Endothelial cell of umbilical vein (primary cell): ENCODE results near the gene TMEM129. TPM values are rescaled to one million over a fixed set of nuclear protein-coding genes. Genes with fewer than 3 reads are reported as not detected.

Experiments used
- BruUV-seq: library from RNA; stranded (reverse); fragments of 400-500 nt; replicated peaks from 2 replicates; lab custom pipeline; 2021; lab: Mats Ljungman, UMichigan
- CTCF ChIA-PET: fragments of 300-600, 350-600 bp; sonication (Branson Sonifier 250); formaldehyde crosslinking; loops from one replicate; lab custom pipeline; 2021; ENCODE audit warnings: antibody characterized with exemption, inconsistent platforms; lab: Charles Lee
- POLR2A ChIA-PET: fragments of 300-600, 350-600 bp; sonication (Branson Sonifier 250); formaldehyde crosslinking; loops from one replicate; lab custom pipeline; 2021; ENCODE audit warnings: antibody characterized with exemption, inconsistent platforms; lab: Charles Lee
- DNase-seq: peaks from one replicate; pipeline ENCODE4 v3.0.0-alpha.2; 2011; ENCODE audit warnings: low read depth, low spot score
- FAIRE-seq: peaks from 2 replicates; lab custom pipeline; 2011; peaks lifted over from hg19 to GRCh38; lab: Jason Lieb, UNC
- H2AFZ ChIP-seq: 2 replicates; pipeline ENCODE4 v1.6.0; 2012; ENCODE audit warnings: low read depth, low read length, control low read depth, inconsistent platforms
- H3K27ac ChIP-seq: 2 replicates; pipeline ENCODE4 v1.5.1; 2011; ENCODE audit warnings: low read depth, mild to moderate bottlenecking, control low read depth, low read length, moderate library complexity; ENCODE audit not compliant: insufficient read depth
- H3K27me3 ChIP-seq, 2 experiments: 2 replicates each; pipeline versions ENCODE4 v1.6.0 to v1.6.1; 2011; ENCODE audit warnings: low read length in 2 of 2, mixed read lengths in 1 of 2; ENCODE audit not compliant: control insufficient read depth in 2 of 2, insufficient read depth in 2 of 2
- H3K36me3 ChIP-seq, 2 experiments: 2 replicates in 1 of 2; 3 replicates in 1 of 2; pipeline ENCODE4 v1.5.1; 2011; ENCODE audit warnings: low read length in 2 of 2, mild to moderate bottlenecking in 1 of 2, moderate library complexity in 1 of 2; ENCODE audit not compliant: control insufficient read depth in 2 of 2, insufficient read depth in 2 of 2; ENCODE audit errors: extremely low read depth in 1 of 2
- H3K4me1 ChIP-seq: 3 replicates; pipeline ENCODE4 v1.5.1; 2011; ENCODE audit warnings: mild to moderate bottlenecking, low read length; ENCODE audit not compliant: control insufficient read depth, insufficient read depth; ENCODE audit errors: extremely low read depth
- H3K4me2 ChIP-seq: 2 replicates; pipeline ENCODE4 v1.6.1; 2011; ENCODE audit warnings: low read length, control low read depth, mixed read lengths; ENCODE audit not compliant: insufficient read depth
- H3K4me3 ChIP-seq, 3 experiments: fragments of 200-600 bp in 1 of 3; sonication (generic), shearing (Covaris generic) in 1 of 3; replicated peaks in 1 of 3; 2 replicates each; pipeline ENCODE4 v1.5.1; 2011 to 2016; ENCODE audit warnings: control low read depth in 3 of 3, low read length in 3 of 3, mild to moderate bottlenecking in 2 of 3, inconsistent platforms in 1 of 3, low read depth in 1 of 3, moderate library complexity in 1 of 3; ENCODE audit not compliant: insufficient read depth in 1 of 3
- H3K79me2 ChIP-seq: 2 replicates; pipeline ENCODE4 v1.6.0; 2012; ENCODE audit warnings: low read length, inconsistent platforms; ENCODE audit not compliant: control insufficient read depth, insufficient read depth
- H3K9ac ChIP-seq: replicated peaks from 2 replicates; pipeline ENCODE3; 2011; ENCODE audit warnings: low read length, control low read depth; ENCODE audit not compliant: insufficient read depth; ENCODE audit errors: extremely low read depth
- H3K9me1 ChIP-seq: replicated peaks from 3 replicates; pipeline ENCODE4 v1.6.0; 2011; ENCODE audit warnings: mild to moderate bottlenecking, low read length; ENCODE audit not compliant: control insufficient read depth, insufficient read depth; ENCODE audit errors: extremely low read depth
- H3K9me3 ChIP-seq: replicated peaks from 2 replicates; pipeline ENCODE4 v1.5.1; 2012; ENCODE audit warnings: low read length, inconsistent platforms; ENCODE audit not compliant: control insufficient read depth, insufficient read depth
- H4K20me1 ChIP-seq: replicated peaks from 2 replicates; pipeline ENCODE3; 2011; ENCODE audit warnings: mild to moderate bottlenecking, low read length; ENCODE audit not compliant: control insufficient read depth, insufficient read depth; ENCODE audit errors: extremely low read depth
- CTCF ChIP-seq, 2 donors: IDR thresholded peaks; 1 replicate in 1 of 2; 2 replicates in 1 of 2; pipeline ENCODE4 v1.5.1; 2011; ENCODE audit warnings: low read length in 2 of 2, mild to moderate bottlenecking in 2 of 2, moderate library complexity in 2 of 2, control low read depth in 1 of 2, inconsistent platforms in 1 of 2, low read depth in 1 of 2; ENCODE audit not compliant: insufficient read depth in 1 of 2; ENCODE audit errors: extremely low read depth in 1 of 2
- EZH2 ChIP-seq: IDR thresholded peaks from 2 replicates; pipeline ENCODE4 v1.6.1; 2012; ENCODE audit warnings: borderline replicate concordance, low read depth, mild to moderate bottlenecking, moderate library complexity, low read length, inconsistent platforms; ENCODE audit not compliant: severe bottlenecking
- FOS ChIP-seq: IDR thresholded peaks from 2 replicates; pipeline ENCODE4 v1.6.1; 2011; ENCODE audit warnings: mild to moderate bottlenecking, low read length, moderate library complexity, borderline replicate concordance; ENCODE audit not compliant: insufficient read depth
- GATA2 ChIP-seq: IDR thresholded peaks from 2 replicates; pipeline ENCODE4 v1.7.0; 2011; ENCODE audit warnings: low read depth, mild to moderate bottlenecking, moderate library complexity, mixed read lengths, low read length; ENCODE audit not compliant: insufficient read length, insufficient read depth
- JUN ChIP-seq: IDR thresholded peaks from 2 replicates; pipeline ENCODE4 v1.6.1; 2011; ENCODE audit warnings: borderline replicate concordance, low read depth; ENCODE audit not compliant: insufficient read length, insufficient read depth
- MYC ChIP-seq: IDR thresholded peaks from one replicate; pipeline ENCODE4 v1.6.1; 2011; ENCODE audit warnings: mild to moderate bottlenecking, low read depth, low read length
- POLR2A ChIP-seq: IDR thresholded peaks from 2 replicates; pipeline ENCODE4 v1.6.1; 2012; ENCODE audit warnings: low read depth, mild to moderate bottlenecking, control low read depth, low read length
- POLR2AphosphoS5 ChIP-seq: IDR thresholded peaks from 2 replicates; pipeline ENCODE4 v1.6.1; 2012; ENCODE audit warnings: low read depth, mild to moderate bottlenecking, control low read depth, low read length, moderate library complexity; ENCODE audit not compliant: insufficient read depth
- dilution Hi-C: fragments of 300-500 bp; cut with MboI; formaldehyde crosslinking; loops from one replicate; pipeline ENCODE4 v1.15.0; 2019; ENCODE audit warnings: low sequenced_read_pairs; ENCODE audit not compliant: extremely low pct_ligation_motif_present
- intact Hi-C: fragments of 100-400 bp; cut with micrococcal nuclease; formaldehyde crosslinking; loops from one replicate; pipeline ENCODE4 v1.10.0; 2022
- polyA plus RNA-seq, 4 experiments: library from polyadenylated mRNA; depleted of rRNA in 3 of 4; stranded (reverse) in 3 of 4; unstranded in 1 of 4; fragments of >200 nt; gene quantifications; 2 replicates each; pipeline versions ENCODE4 v1.2.1 to v1.2.3, GENCODE V29; 2011 to 2012; ENCODE audit warnings: missing spikeins in 1 of 4
- total RNA-seq: library from RNA; stranded (reverse); gene quantifications from 2 replicates; pipeline ENCODE4 v1.2.3, GENCODE V29; 2021
- TF ChIP-seq, protein P1 (sequence below): IDR thresholded peaks from 2 replicates; pipeline ENCODE4 v1.6.1; 2011; ENCODE audit not compliant: insufficient read depth, insufficient read length

TMEM129 gene
- total and polyA plus RNA-seq, 2 donors (not counting 3 experiments of a cell fraction or from before 2014, with no cell fraction given): 23.2 to 33.2 TPM

DNA sequence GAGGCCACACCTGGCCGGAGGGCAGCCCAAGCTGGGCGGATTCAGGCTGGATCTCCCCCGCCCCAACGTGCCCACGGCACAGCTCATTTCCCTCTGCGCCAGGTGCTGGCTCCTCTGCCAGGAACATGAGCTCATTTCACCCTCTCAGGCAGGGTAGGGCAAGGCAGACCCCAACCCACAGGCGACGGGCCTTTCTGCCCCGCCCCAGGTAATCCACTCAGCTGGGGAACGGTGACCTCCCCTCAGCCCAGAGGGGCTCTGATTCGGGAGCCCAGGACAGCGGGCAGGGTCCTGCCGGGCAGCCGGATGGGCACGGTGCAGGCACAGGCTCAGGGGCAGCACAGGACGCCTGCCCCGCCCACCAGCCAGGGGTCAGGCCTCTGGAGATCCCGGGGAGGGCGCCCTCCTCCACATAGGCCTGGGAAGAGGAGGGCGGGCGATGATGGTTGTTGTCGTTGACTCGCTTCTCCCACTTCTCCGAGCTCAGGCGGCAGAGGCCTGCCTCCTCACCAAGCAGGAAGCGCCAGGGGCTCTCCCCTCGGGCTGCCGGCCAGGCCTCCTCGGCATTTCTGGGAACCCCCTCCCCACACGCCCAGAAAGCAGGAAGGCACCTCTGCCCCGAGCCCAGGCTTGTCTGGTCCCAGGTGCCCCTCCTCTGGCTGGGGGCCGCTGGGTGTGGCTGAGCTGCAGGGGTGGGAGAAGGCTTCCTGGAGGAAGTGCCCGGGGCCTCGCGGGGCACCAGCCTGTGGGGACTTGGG is 31.3 kb upstream of the TMEM129 start:
- Histone ChIP-seq H3K4me2 (no peak overlapping the region), H2AFZ (peak overlapping the region; percentile 86), H3K9me3 (no peaks in the 10 kb centered on the region), H3K36me3 (no peaks in the 10 kb centered on the region), H3K9ac (no peak overlapping the region), H3K4me3 (no peak overlapping the region), H3K9me1 (no peaks in the 10 kb centered on the region), H3K79me2 (no peaks in the 10 kb centered on the region), H3K4me1 (peaks cover 9% of the 10 kb centered on the region), H4K20me1 (no peaks in the 10 kb centered on the region), H3K27ac (no peak overlapping the region), H3K27me3 (no peaks in the 10 kb centered on the region)
- BruUV-seq: no TSS peak
- CTCF ChIA-PET: interaction anchor here (1.0 to 3.2 kb wide), 6 partner anchors 13 to 147 kb away, joined by 3 to 17 read pairs (median 4); no protein-coding TSS in a partner anchor
- FAIRE-seq (no peak), DNase-seq (peak; percentile 16)
- POLR2A ChIA-PET: no interaction called here
- TF ChIP-seq EZH2 (no peak), FOS (no peak), JUN (no peak), CTCF (IDR thresholded peaks at IDR 0.05; ENCODE audit: extremely low read depth in 1 of 2, insufficient read depth in 1 of 2, low read depth in 1 of 2, low read length in 2 of 2) (no peak), POLR2A (no peak), GATA2 (no peak), MYC (no peak), POLR2AphosphoS5 (no peak)
- TF ChIP-seq, protein P1, sequence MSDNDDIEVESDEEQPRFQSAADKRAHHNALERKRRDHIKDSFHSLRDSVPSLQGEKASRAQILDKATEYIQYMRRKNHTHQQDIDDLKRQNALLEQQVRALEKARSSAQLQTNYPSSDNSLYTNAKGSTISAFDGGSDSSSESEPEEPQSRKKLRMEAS: no peak
- dilution Hi-C loops (no loop called here), intact Hi-C loops (no loop called here)
